ENCODE measurements around the gene KLK7.

- TF ChIP-seq CTCF (IDR thresholded peaks at IDR 0.05; ENCODE audit: poor library complexity) (no peak), EZH2 (IDR thresholded peaks at IDR 0.05; ENCODE audit: borderline replicate concordance) (no peak), EZH2phosphoT487 (IDR thresholded peaks at IDR 0.05; ENCODE audit: low read depth, severe bottlenecking, unreplicated experiment) (no peak)
Measured at GRCh38 chr19:50980208-50980607, 3.5 kb downstream of the KLK7 start.

All from hepatocyte (in vitro differentiated cells).